WTC11 (cell line): ENCODE results near the gene MCEMP1. TPM values are rescaled to one million over a fixed set of nuclear protein-coding genes. Genes with fewer than 3 reads are reported as not detected.

Experiments
- ATAC-seq: fragments of 200-7000 bp; cut with Tn5 transposase; 2 replicates; pipeline ENCODE4 v1.10.0; 2021; ENCODE audit warnings: mild to moderate bottlenecking, moderate library complexity
- CTCF ChIA-PET: fragments of 300-600 bp; sonication (Branson Sonifier 250); formaldehyde crosslinking; loops from one replicate; lab custom pipeline; 2021; ENCODE audit warnings: antibody characterized with exemption; lab: Charles Lee
- POLR2A ChIA-PET: fragments of 350-600 bp; sonication (Branson Sonifier 250); formaldehyde crosslinking; loops from one replicate; lab custom pipeline; 2021; ENCODE audit warnings: antibody characterized with exemption; lab: Charles Lee
- DNase-seq: peaks from one replicate; pipeline ENCODE4 v3.0.0; 2021; ENCODE audit warnings: low spot score
- H3K27ac Mint-ChIP-seq: 2 replicates; pipeline ENCODE4 v1.8.0; 2021; ENCODE audit warnings: mixed read lengths
- H3K27me3 Mint-ChIP-seq: 2 replicates; pipeline ENCODE4 v1.8.0; 2021; ENCODE audit warnings: low read depth, mild to moderate bottlenecking, moderate library complexity, mixed read lengths
- H3K36me3 Mint-ChIP-seq: 2 replicates; pipeline ENCODE4 v1.8.0; 2021; ENCODE audit warnings: mixed read lengths
- H3K4me1 Mint-ChIP-seq: 2 replicates; pipeline ENCODE4 v1.8.0; 2022; ENCODE audit warnings: mixed read lengths
- H3K4me3 Mint-ChIP-seq: 2 replicates; pipeline ENCODE4 v1.8.0; 2021; ENCODE audit warnings: mild to moderate bottlenecking, moderate library complexity, mixed read lengths
- H3K9me3 Mint-ChIP-seq: 2 replicates; pipeline ENCODE4 v1.8.0; 2021; ENCODE audit warnings: mixed read lengths
- ATF2 ChIP-seq: sonication (generic); formaldehyde crosslinking; IDR thresholded peaks from 2 replicates; pipeline ENCODE4 v1.8.1; 2022; ENCODE audit warnings: low read depth, missing genetic modification reagents, borderline replicate concordance
- CTCF ChIP-seq: fragments of 200-600 bp; IDR thresholded peaks from 2 replicates; pipeline ENCODE4 v1.8.0; 2022; ENCODE audit warnings: antibody characterized with exemption
- E2F5 ChIP-seq: sonication (generic); formaldehyde crosslinking; IDR thresholded peaks from 2 replicates; pipeline ENCODE4 v1.8.1; 2022; ENCODE audit warnings: mild to moderate bottlenecking, moderate library complexity, missing genetic modification reagents
- ERG ChIP-seq: fragments of 250-450 bp; sonication (Bioruptor Pico); IDR thresholded peaks from 2 replicates; pipeline ENCODE4 v1.8.0; 2021; ENCODE audit warnings: mild to moderate bottlenecking
- GABPB1 ChIP-seq: sonication (generic); formaldehyde crosslinking; IDR thresholded peaks from 2 replicates; pipeline ENCODE4 v1.8.1; 2023; ENCODE audit warnings: mild to moderate bottlenecking, missing genetic modification reagents
- JAZF1 ChIP-seq: fragments of 250-450 bp; sonication (Bioruptor Pico); IDR thresholded peaks from 2 replicates; pipeline ENCODE4 v1.9.0; 2021; ENCODE audit warnings: moderate library complexity, mild to moderate bottlenecking, inconsistent platforms
- SMAD3 ChIP-seq: sonication (generic); formaldehyde crosslinking; IDR thresholded peaks from 2 replicates; pipeline ENCODE4 v1.8.0; 2022; ENCODE audit warnings: missing genetic modification reagents, mild to moderate bottlenecking, borderline replicate concordance
- SMAD4 ChIP-seq: sonication (generic); formaldehyde crosslinking; IDR thresholded peaks from 2 replicates; pipeline ENCODE4 v1.8.0; 2022; ENCODE audit warnings: mild to moderate bottlenecking, missing genetic modification reagents
- ZBTB43 ChIP-seq: sonication (generic); formaldehyde crosslinking; IDR thresholded peaks from 2 replicates; pipeline ENCODE4 v1.8.1; 2023; ENCODE audit warnings: mild to moderate bottlenecking, missing genetic modification reagents
- ZMAT4 ChIP-seq: fragments of 250-450 bp; sonication (Bioruptor Pico); IDR thresholded peaks from 2 replicates; pipeline ENCODE4 v1.9.0; 2021; ENCODE audit warnings: mild to moderate bottlenecking
- ZNF232 ChIP-seq: sonication (generic); formaldehyde crosslinking; IDR thresholded peaks from 2 replicates; pipeline ENCODE4 v1.8.0; 2022; ENCODE audit warnings: mild to moderate bottlenecking, missing genetic modification reagents
- ZNF263 ChIP-seq: sonication (generic); formaldehyde crosslinking; IDR thresholded peaks from 2 replicates; pipeline ENCODE4 v1.8.1; 2022; ENCODE audit warnings: low read depth, mild to moderate bottlenecking, moderate library complexity, missing genetic modification reagents
- ZNF281 ChIP-seq: sonication (generic); formaldehyde crosslinking; IDR thresholded peaks from 2 replicates; pipeline ENCODE4 v1.8.0; 2023; ENCODE audit warnings: mild to moderate bottlenecking, missing genetic modification reagents
- ZNF396 ChIP-seq: fragments of 250-450 bp; sonication (Bioruptor Pico); IDR thresholded peaks from 2 replicates; pipeline ENCODE4 v1.8.0; 2021; ENCODE audit warnings: mild to moderate bottlenecking, moderate library complexity, borderline replicate concordance
- ZNF425 ChIP-seq: fragments of 250-450 bp; sonication (Bioruptor Pico); conservative IDR thresholded peaks from 2 replicates; pipeline ENCODE4 v1.9.0; 2021; ENCODE audit warnings: mild to moderate bottlenecking
- total RNA-seq: library from RNA; stranded (reverse); gene quantifications from 3 replicates; pipeline ENCODE4 v1.2.3, GENCODE V29; 2021

The MCEMP1 gene
- total RNA-seq, 1 experiment from 2014 or later: not detected

- no peak for TF ChIP-seq ATF2 (CRISPR knock-in tag)
- TF ChIP-seq ZNF425: no peak
- TF ChIP-seq SMAD3 (CRISPR knock-in tag): no peak
- no peak for TF ChIP-seq ZNF232
- 0 out of 2 replicates have a peak, but pooled peaks have one; percentile 28 for TF ChIP-seq SMAD4 (CRISPR knock-in tag)
These were observed 2.3 kb downstream of the MCEMP1 start (continued) for GRCh38 chr19:7678971-7679751.

- no peak for DNase-seq
- Mint-ChIP-seq H3K4me3 (peak overlapping the region; percentile 57), H3K27ac (no peak overlapping the region), H3K9me3 (no peaks in the 10 kb centered on the region), H3K27me3 (peaks cover 39% of the 10 kb centered on the region), H3K36me3 (peaks cover 11% of the 10 kb centered on the region), H3K4me1 (peaks cover 9% of the 10 kb centered on the region)
- no peak for TF ChIP-seq ZNF263 (CRISPR knock-in tag)
- TF ChIP-seq ZMAT4: no peak
- CTCF ChIA-PET: interaction anchor here (0.8 to 2.7 kb wide), 51 partner anchors 9 to 326 kb away, joined by 3 to 99 read pairs (median 8); partner anchors contain the start of genes CAMSAP3, CD209, PET100 and PNPLA6
- peak; percentile 13 for ATAC-seq
- POLR2A ChIA-PET: interaction anchor here (0.7 to 1.3 kb wide), 2 partner anchors 111 to 120 kb away, joined by 3 read pairs; no protein-coding TSS in a partner anchor
These were observed 3.1 kb downstream of the MCEMP1 start for GRCh38 chr19:7679771-7680605.

- DNase-seq (peak; percentile 86), ATAC-seq (peak; percentile 60)
- Mint-ChIP-seq H3K4me1 (peaks cover 16% of the 10 kb centered on the region), H3K4me3 (peak within 1 kb of the TSS; percentile 79), H3K27ac (no peak within 1 kb of the TSS), H3K9me3 (no peaks in the 10 kb centered on the region), H3K36me3 (peaks cover 14% of the 10 kb centered on the region), H3K27me3 (peaks cover 37% of the 10 kb centered on the region)
- ChIA-PET CTCF (interaction anchor here (0.6 to 2.7 kb wide), 93 partner anchors 9 to 581 kb away, joined by 3 to 99 read pairs (median 5); partner anchors contain the start of genes CAMSAP3, CD209, MAP2K7 and MCOLN1), POLR2A (interaction anchor here (0.6 to 1.3 kb wide), 4 partner anchors 109 to 188 kb away, joined by 3 to 14 read pairs (median 4); no protein-coding TSS in a partner anchor)
- TF ChIP-seq CTCF (peak; percentile 82), E2F5 (peak; percentile 82), ZNF396 (CRISPR knock-in tag) (no peak), SMAD4 (CRISPR knock-in tag) (no peak), JAZF1 (CRISPR knock-in tag) (no peak), ZNF281 (no peak), GABPB1 (CRISPR knock-in tag) (peak; percentile 51), ZBTB43 (no peak), ERG (CRISPR knock-in tag) (no peak)
These were observed 3.9 kb downstream of the MCEMP1 start, which contains the start of gene TRAPPC5 for GRCh38 chr19:7680606-7681339. Gene TRAPPC5 (plus strand): TSS chr19:7680833. CDS start chr19:7682254, 1,421 bp downstream.
